Lower leg skin (tissue), 3 donors: ENCODE measurements around the gene SDK1.

Experiments
- POLR2A ChIP-seq, 2 donors: fragments of 450-650 bp; IDR thresholded peaks; one replicate each; pipeline ENCODE4 v1.6.1; 2016 to 2017; ENCODE audit warnings: antibody characterized with exemption in 2 of 2, mild to moderate bottlenecking in 1 of 2, moderate library complexity in 1 of 2
- TF ChIP-seq, protein P1 (sequence below), 3 donors: fragments of 450-650 bp; IDR thresholded peaks; one replicate each; pipeline ENCODE4 v1.5.1; 2016; ENCODE audit warnings: antibody characterized with exemption in 3 of 3, mild to moderate bottlenecking in 3 of 3, moderate library complexity in 2 of 3

DNA sequence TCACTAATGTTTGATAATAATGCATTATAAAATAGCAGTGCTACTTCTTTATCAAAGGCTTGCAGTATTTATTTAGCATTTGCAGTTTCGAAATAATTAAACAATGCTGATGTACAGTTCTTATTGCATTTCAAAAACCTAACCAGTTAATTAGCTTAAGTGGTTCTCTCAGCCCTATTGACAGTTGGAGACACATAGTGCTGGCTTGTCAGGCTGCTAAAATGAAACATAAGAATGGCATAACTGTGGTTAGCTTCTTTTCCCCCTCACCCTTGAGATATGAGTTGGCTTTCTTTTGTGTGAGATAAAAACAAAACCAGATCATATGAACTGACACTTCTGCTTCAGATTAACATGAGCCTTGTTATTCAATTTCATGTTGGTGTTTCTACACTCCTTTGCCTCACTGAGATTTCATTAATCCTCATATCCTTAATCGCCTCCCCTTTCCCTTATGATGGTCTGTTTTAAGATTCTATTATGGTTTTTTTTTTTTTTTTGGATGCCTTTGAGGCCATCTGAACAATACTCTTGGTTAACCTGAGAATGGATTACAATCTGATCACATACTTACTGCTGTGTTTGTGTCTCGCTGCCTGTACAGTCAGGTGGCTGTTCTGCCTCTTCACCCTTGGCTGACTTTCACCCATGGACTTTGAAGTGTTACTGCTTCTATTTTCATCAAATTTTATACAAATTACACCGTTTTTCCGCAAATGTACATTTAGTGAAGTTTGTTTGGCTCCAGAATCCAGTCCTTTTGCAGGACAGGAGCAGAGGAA lies 108.0 kb downstream of the SDK1 start:
- TF ChIP-seq, protein P1, sequence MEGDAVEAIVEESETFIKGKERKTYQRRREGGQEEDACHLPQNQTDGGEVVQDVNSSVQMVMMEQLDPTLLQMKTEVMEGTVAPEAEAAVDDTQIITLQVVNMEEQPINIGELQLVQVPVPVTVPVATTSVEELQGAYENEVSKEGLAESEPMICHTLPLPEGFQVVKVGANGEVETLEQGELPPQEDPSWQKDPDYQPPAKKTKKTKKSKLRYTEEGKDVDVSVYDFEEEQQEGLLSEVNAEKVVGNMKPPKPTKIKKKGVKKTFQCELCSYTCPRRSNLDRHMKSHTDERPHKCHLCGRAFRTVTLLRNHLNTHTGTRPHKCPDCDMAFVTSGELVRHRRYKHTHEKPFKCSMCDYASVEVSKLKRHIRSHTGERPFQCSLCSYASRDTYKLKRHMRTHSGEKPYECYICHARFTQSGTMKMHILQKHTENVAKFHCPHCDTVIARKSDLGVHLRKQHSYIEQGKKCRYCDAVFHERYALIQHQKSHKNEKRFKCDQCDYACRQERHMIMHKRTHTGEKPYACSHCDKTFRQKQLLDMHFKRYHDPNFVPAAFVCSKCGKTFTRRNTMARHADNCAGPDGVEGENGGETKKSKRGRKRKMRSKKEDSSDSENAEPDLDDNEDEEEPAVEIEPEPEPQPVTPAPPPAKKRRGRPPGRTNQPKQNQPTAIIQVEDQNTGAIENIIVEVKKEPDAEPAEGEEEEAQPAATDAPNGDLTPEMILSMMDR (IDR thresholded peaks at IDR 0.05) = no peak
- no peak for TF ChIP-seq POLR2A (IDR thresholded peaks at IDR 0.05)
